SK-N-SH (cell line): ENCODE measurements around the gene PRDX1.

Source experiments
- CTCF ChIP-seq: fragments of 200-600 bp; sonication (generic); IDR thresholded peaks from 2 replicates; pipeline ENCODE4 v1.6.1; 2017; ENCODE audit warnings: antibody characterized with exemption, mild to moderate bottlenecking, moderate library complexity
- EP300 ChIP-seq, 2 experiments: IDR thresholded peaks; 2 replicates each; pipeline versions ENCODE4 v1.4.0 to v1.6.1; 2012; ENCODE audit warnings: borderline replicate concordance in 1 of 2, low read depth in 1 of 2, low read length in 1 of 2
- EZH2phosphoT487 ChIP-seq: fragments of 200-600 bp; sonication (generic); IDR thresholded peaks from 2 replicates; pipeline ENCODE4 v1.6.1; 2017; ENCODE audit warnings: low read depth, mixed run types, mild to moderate bottlenecking, antibody characterized with exemption, moderate library complexity, borderline replicate concordance
- NRF1 ChIP-seq: IDR thresholded peaks from 2 replicates; pipeline ENCODE4 v1.6.1; 2012; ENCODE audit warnings: low read depth, mild to moderate bottlenecking, low read length
- POLR2AphosphoS5 ChIP-seq: IDR thresholded peaks from 2 replicates; pipeline ENCODE4 v1.6.1; 2012; ENCODE audit warnings: low read depth, low read length
- RAD21 ChIP-seq: IDR thresholded peaks from 2 replicates; pipeline ENCODE4 v1.6.1; 2012; ENCODE audit warnings: mild to moderate bottlenecking, low read length
- RFX5 ChIP-seq: IDR thresholded peaks from 2 replicates; pipeline ENCODE4 v1.6.1; 2012; ENCODE audit warnings: mild to moderate bottlenecking, improper control_type of control experiment, low read length
- TF ChIP-seq, protein P1 (sequence below): IDR thresholded peaks from 2 replicates; pipeline ENCODE4 v1.4.0; 2012; ENCODE audit warnings: low read depth

- TF ChIP-seq CTCF (no peak), EZH2phosphoT487 (no peak), RFX5 (no peak), RAD21 (no peak), NRF1 (no peak), EP300 (IDR thresholded peaks at IDR 0.05; ENCODE audit: borderline replicate concordance in 1 of 2, low read depth in 1 of 2, low read length in 1 of 2) (no peak), POLR2AphosphoS5 (no peak)
- TF ChIP-seq, protein P1, sequence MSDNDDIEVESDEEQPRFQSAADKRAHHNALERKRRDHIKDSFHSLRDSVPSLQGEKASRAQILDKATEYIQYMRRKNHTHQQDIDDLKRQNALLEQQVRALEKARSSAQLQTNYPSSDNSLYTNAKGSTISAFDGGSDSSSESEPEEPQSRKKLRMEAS, result no peak
Measured at GRCh38 chr1:45465277-45465676, 56.4 kb downstream of the PRDX1 start.
